Natural killer cell (primary cell): ENCODE results near the gene RAB1B. TPM values are rescaled to one million over a fixed set of nuclear protein-coding genes. Genes with fewer than 3 reads are reported as not detected.

Source experiments
- ATAC-seq, 3 donors: fragments of 150-1000 bp in 2 of 3; fragments of 200-7000 bp in 1 of 3; cut with Tn5 transposase; 1 replicate in 1 of 3; 2 replicates in 2 of 3; pipeline ENCODE4 v1.10.0; 2021; ENCODE audit warnings: mild to moderate bottlenecking in 2 of 3, moderate library complexity in 2 of 3
- DNase-seq, 2 donors: peaks; one replicate each; pipeline versions ENCODE4 v3.0.0 to v3.0.0-alpha.2; 2013 to 2021; ENCODE audit warnings: mixed read lengths in 1 of 2
- H3K27ac ChIP-seq: one replicate; pipeline ENCODE4 v1.5.1; 2013; ENCODE audit warnings: mild to moderate bottlenecking, low read length
- H3K27me3 ChIP-seq: one replicate; pipeline ENCODE4 v1.6.1; 2013; ENCODE audit warnings: low read length; ENCODE audit not compliant: control insufficient read depth, insufficient read depth
- H3K36me3 ChIP-seq: one replicate; pipeline ENCODE4 v1.6.1; 2013; ENCODE audit warnings: low read length; ENCODE audit not compliant: control insufficient read depth, insufficient read depth
- H3K4me1 ChIP-seq: one replicate; pipeline ENCODE4 v1.6.1; 2013; ENCODE audit warnings: low read length; ENCODE audit not compliant: control insufficient read depth, insufficient read depth
- H3K4me3 ChIP-seq: one replicate; pipeline ENCODE4 v1.5.1; 2013; ENCODE audit warnings: low read length
- H3K9me3 ChIP-seq: one replicate; pipeline ENCODE4 v1.6.1; 2013; ENCODE audit warnings: low read length; ENCODE audit not compliant: control insufficient read depth, insufficient read depth
- H3K27ac Mint-ChIP-seq, 2 donors: one replicate each; pipeline ENCODE4 v1.8.0; 2022; ENCODE audit warnings: mild to moderate bottlenecking in 2 of 2, mixed read lengths in 2 of 2, moderate library complexity in 1 of 2
- H3K27me3 Mint-ChIP-seq, 2 donors: one replicate each; pipeline ENCODE4 v1.8.0; 2022; ENCODE audit warnings: low read depth in 2 of 2, mixed read lengths in 2 of 2
- H3K36me3 Mint-ChIP-seq: one replicate; pipeline ENCODE4 v1.8.0; 2022; ENCODE audit warnings: mixed read lengths
- H3K4me1 Mint-ChIP-seq, 2 donors: one replicate each; pipeline ENCODE4 v1.8.0; 2022; ENCODE audit warnings: mixed read lengths in 2 of 2
- H3K4me3 Mint-ChIP-seq: one replicate; pipeline ENCODE4 v1.8.0; 2022; ENCODE audit warnings: mild to moderate bottlenecking, moderate library complexity, mixed read lengths
- H3K9me3 Mint-ChIP-seq, 2 donors: one replicate each; pipeline ENCODE4 v1.8.0; 2022; ENCODE audit warnings: mixed read lengths in 2 of 2
- CTCF ChIP-seq: fragments of 200-600 bp; IDR thresholded peaks from one replicate; pipeline ENCODE4 v1.8.0; 2022; ENCODE audit warnings: antibody characterized with exemption
- WGBS: methylation state at CpG from one replicate; pipeline ENCODE4 v1.1.7; 2013; ENCODE audit warnings: missing lambda C conversion rate; ENCODE audit not compliant: insufficient coverage; 5-methylcytosine and 5-hydroxymethylcytosine counted together
- intact Hi-C: fragments of 100-400 bp; cut with micrococcal nuclease; formaldehyde crosslinking; loops from one replicate; pipeline ENCODE4 v1.14.2; 2022
- total RNA-seq, 4 donors: library from RNA; stranded (reverse); fragments of 120-200 nt in 1 of 4; gene quantifications; one replicate each; pipeline versions ENCODE4 v1.2.3 to v1.2.4, GENCODE V29; 2013 to 2022

RAB1B gene
- total RNA-seq, 3 donors from 2014 or later (not counting 1 experiment from before 2014, with no cell fraction given), result 116 to 144 (median 132) TPM

- H3K4me3 Mint-ChIP-seq, result peak within 1 kb of the TSS; percentile 96
- peaks cover 28% of the 10 kb centered on the region in 2 donors for H3K27me3 Mint-ChIP-seq
- H3K9me3 Mint-ChIP-seq, result no peaks in the 10 kb centered on the region
- H3K4me1 Mint-ChIP-seq, result peaks cover 24 to 43% of the 10 kb centered on the region in 2 donors
- under 1% methylated on average over 87 of the region's 87 CpGs for WGBS
- H3K27ac Mint-ChIP-seq, result peak within 1 kb of the TSS; percentile 87 to 89
- Histone ChIP-seq H3K36me3 (peaks cover 2% of the 10 kb centered on the region), H3K27ac (peak within 1 kb of the TSS; percentile 82), H3K4me3 (peak within 1 kb of the TSS; percentile 69), H3K4me1 (peaks cover 37% of the 10 kb centered on the region), H3K9me3 (no peaks in the 10 kb centered on the region), H3K27me3 (peaks cover 11% of the 10 kb centered on the region)
- ATAC-seq, result peak; percentile 91 to 98 (median 91)
- peak; percentile 97 to 99 for DNase-seq
- no peaks in the 10 kb centered on the region for H3K36me3 Mint-ChIP-seq
- TF ChIP-seq CTCF, result no peak
- intact Hi-C loops, result loop anchor here (1.0 kb wide), 1 partner anchor 21 kb away; the partner anchor contains the start of gene RAB1B
Observed at GRCh38 chr11:66288671-66289547, 20.5 kb downstream of the RAB1B start, which contains the start of gene YIF1A. Gene YIF1A (minus strand): TSS chr11:66289143. CDS start chr11:66288985, 158 bp downstream.

DNA sequence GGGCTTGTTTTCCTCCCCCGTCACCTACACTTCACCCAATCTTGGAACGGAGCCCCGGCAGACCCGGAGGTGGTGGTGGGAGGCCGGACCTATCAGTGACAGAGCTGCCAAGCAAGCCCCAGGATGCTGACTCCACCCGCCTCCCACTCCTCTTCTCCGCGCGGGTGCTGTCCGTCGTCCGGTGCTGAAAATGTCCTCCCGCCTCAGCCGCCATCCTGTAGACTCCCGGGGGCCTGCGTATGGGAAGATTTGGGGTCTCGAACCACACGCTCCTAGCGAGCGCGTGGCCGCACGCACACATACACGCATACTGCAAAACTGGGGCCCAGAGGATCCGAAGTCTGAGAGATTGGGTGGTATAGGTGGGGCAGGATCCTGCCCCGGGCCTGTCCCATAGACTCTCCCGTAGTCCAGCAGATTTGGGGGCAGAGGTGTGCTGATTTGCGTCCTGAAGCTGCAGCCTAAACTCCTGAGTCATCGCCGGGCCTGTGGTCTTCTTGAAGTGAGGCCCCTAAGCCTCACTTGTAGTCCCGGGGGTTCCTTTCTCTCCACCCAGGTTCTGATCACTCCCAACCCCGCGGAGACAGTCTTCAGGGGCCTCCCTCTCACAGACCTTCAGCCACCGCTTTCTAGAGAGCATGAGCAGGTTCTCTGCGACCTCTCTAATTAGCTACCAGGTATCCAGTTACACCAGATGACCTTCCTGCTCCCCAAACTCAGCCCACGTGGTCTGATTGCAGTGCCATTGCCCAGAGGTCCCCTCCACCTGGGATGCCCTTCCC is 21.3 kb downstream of the RAB1B start:
- intact Hi-C loops, result loop anchor here (1.0 kb wide), 1 partner anchor 21 kb away; the partner anchor contains the start of gene RAB1B
- H3K27me3 Mint-ChIP-seq, result peaks cover 28% of the 10 kb centered on the region in 2 donors
- Histone ChIP-seq H3K4me1 (peaks cover 37% of the 10 kb centered on the region), H3K27me3 (peaks cover 11% of the 10 kb centered on the region), H3K9me3 (no peaks in the 10 kb centered on the region), H3K4me3 (peak overlapping the region; percentile 69), H3K27ac (peak overlapping the region; percentile 72), H3K36me3 (no peaks in the 10 kb centered on the region)
- no peak for TF ChIP-seq CTCF
- H3K36me3 Mint-ChIP-seq, result no peaks in the 10 kb centered on the region
- peak overlapping the region; percentile 96 for H3K4me3 Mint-ChIP-seq
- WGBS, result 11% methylated on average over 36 of the region's 36 CpGs
- peak; percentile 35 to 50 (median 38) for ATAC-seq
- peaks cover 24 to 43% of the 10 kb centered on the region in 2 donors for H3K4me1 Mint-ChIP-seq
- peak overlapping the region; percentile 87 to 89 for H3K27ac Mint-ChIP-seq
- peak; percentile 63 to 85 for DNase-seq
- H3K9me3 Mint-ChIP-seq, result no peaks in the 10 kb centered on the region

DNA sequence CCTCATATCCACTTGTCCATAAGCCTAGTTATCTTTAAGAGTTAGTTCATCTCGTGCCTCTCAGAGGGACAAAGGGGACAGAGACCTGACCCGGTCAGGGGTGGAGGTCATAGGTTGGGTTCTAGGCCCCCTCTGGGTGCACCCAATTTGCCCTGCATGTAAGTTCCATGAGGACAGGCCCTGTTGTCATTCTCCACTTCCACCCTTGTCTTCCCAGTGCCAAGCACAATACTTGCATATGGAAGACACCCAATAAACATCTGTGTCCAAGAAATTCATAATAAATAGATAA is 21.8 kb downstream of the RAB1B start:
- ATAC-seq, result no peak
- Histone ChIP-seq H3K36me3 (no peaks in the 10 kb centered on the region), H3K27me3 (peaks cover 11% of the 10 kb centered on the region), H3K4me1 (peaks cover 37% of the 10 kb centered on the region), H3K4me3 (no peak overlapping the region), H3K9me3 (no peaks in the 10 kb centered on the region), H3K27ac (no peak overlapping the region)
- no peak for DNase-seq
- H3K9me3 Mint-ChIP-seq, result no peaks in the 10 kb centered on the region
- 85% methylated on average over 2 of the region's 2 CpGs for WGBS
- peaks cover 24 to 43% of the 10 kb centered on the region in 2 donors for H3K4me1 Mint-ChIP-seq
- no peaks in the 10 kb centered on the region for H3K36me3 Mint-ChIP-seq
- peak overlapping the region in 1 of 2 donors; percentile 87 for H3K27ac Mint-ChIP-seq
- peak overlapping the region; percentile 96 for H3K4me3 Mint-ChIP-seq
- peaks cover 28% of the 10 kb centered on the region in 2 donors for H3K27me3 Mint-ChIP-seq
- intact Hi-C loops, result no loop called here
- no peak for TF ChIP-seq CTCF
